ENCODE results near the gene PGLYRP4. TPM values are rescaled to one million over a fixed set of nuclear protein-coding genes. Genes with fewer than 3 reads are reported as not detected.

Gene PGLYRP4
- total RNA-seq, 1 experiment from 2014 or later, result not detected

GRCh38 chr1:153343811-153344717 lies 4.6 kb downstream of the PGLYRP4 start:
- H3K4me1 ChIP-seq (ENCODE audit: control insufficient read depth, insufficient read depth, low read length), result peaks cover 3% of the 10 kb centered on the region; the same call in 1 of the 2 replicates
- no TSS peak for BruUV-seq (replicated peaks)
- in situ Hi-C loops (cut with HindIII; ENCODE audit: low pct_unique_long_range_greater_than_20kb, low sequenced_read_pairs), result no loop called here
- CTCF ChIA-PET, result no interaction called here
- no peak for DNase-seq (ENCODE audit: low read depth, low spot score)
- peaks cover 10% of the 10 kb centered on the region for H3K27me3 ChIP-seq (ENCODE audit: control insufficient read depth, insufficient read depth, low read length)
- H3K9me3 ChIP-seq (ENCODE audit: control insufficient read depth, insufficient read depth, low read depth, low read length), result no peaks in the 10 kb centered on the region
- H3K4me3 ChIP-seq (ENCODE audit: low read depth in 2 of 2, low read length in 2 of 2), result no peak overlapping the region
- POLR2A ChIA-PET, result interaction anchor here (0.6 kb wide), 2 partner anchors 14 to 326 kb away, joined by 3 to 7 read pairs; no protein-coding TSS in a partner anchor
- intact Hi-C loops (cut with micrococcal nuclease; ENCODE audit: unreplicated experiment), result no loop called here
- H3K36me3 ChIP-seq (ENCODE audit: control insufficient read depth, insufficient read depth, low read length), result no peaks in the 10 kb centered on the region
- no peak overlapping the region for H3K27ac ChIP-seq (ENCODE audit: low read length)
- no peak for TF ChIP-seq TCF7L2 (IDR thresholded peaks at IDR 0.05; ENCODE audit: low read depth, low read length)
- no peak for TF ChIP-seq CTCF (IDR thresholded peaks at IDR 0.05)
- TF ChIP-seq SIN3A (IDR thresholded peaks at IDR 0.05; ENCODE audit: borderline replicate concordance, insufficient read depth, low read depth, low read length), result no peak
- TF ChIP-seq POLR2AphosphoS5 (IDR thresholded peaks at IDR 0.05; ENCODE audit: low read depth, low read length), result no peak
- TF ChIP-seq REST (IDR thresholded peaks at IDR 0.05; ENCODE audit: insufficient read depth in 1 of 2, low read depth in 2 of 2, low read length in 1 of 2), result no peak
- no peak for ATAC-seq

GRCh38 chr1:153343040-153343681 lies 5.5 kb downstream of the PGLYRP4 start:
- POLR2A ChIA-PET, result interaction anchor here (0.6 kb wide), 2 partner anchors 15 to 327 kb away, joined by 3 to 7 read pairs; no protein-coding TSS in a partner anchor
- H3K4me3 ChIP-seq (ENCODE audit: low read depth in 2 of 2, low read length in 2 of 2), result no peak overlapping the region
- ATAC-seq, result no peak

More at GRCh38 chr1:153343040-153343681, 5.5 kb downstream of the PGLYRP4 start:
- no peak for DNase-seq (ENCODE audit: low read depth, low spot score)
- intact Hi-C loops (cut with micrococcal nuclease; ENCODE audit: unreplicated experiment), result no loop called here
- no TSS peak for BruUV-seq (replicated peaks)
- CTCF ChIA-PET, result no interaction called here
- peaks cover 10% of the 10 kb centered on the region for H3K27me3 ChIP-seq (ENCODE audit: control insufficient read depth, insufficient read depth, low read length)
- peaks cover 3% of the 10 kb centered on the region; the same call in 1 of the 2 replicates for H3K4me1 ChIP-seq (ENCODE audit: control insufficient read depth, insufficient read depth, low read length)
- no peaks in the 10 kb centered on the region for H3K9me3 ChIP-seq (ENCODE audit: control insufficient read depth, insufficient read depth, low read depth, low read length)
- TF ChIP-seq SIN3A (IDR thresholded peaks at IDR 0.05; ENCODE audit: borderline replicate concordance, insufficient read depth, low read depth, low read length) (no peak), CTCF (IDR thresholded peaks at IDR 0.05) (no peak), TCF7L2 (IDR thresholded peaks at IDR 0.05; ENCODE audit: low read depth, low read length) (no peak), POLR2AphosphoS5 (IDR thresholded peaks at IDR 0.05; ENCODE audit: low read depth, low read length) (no peak), REST (IDR thresholded peaks at IDR 0.05; ENCODE audit: insufficient read depth in 1 of 2, low read depth in 2 of 2, low read length in 1 of 2) (no peak)
- no peaks in the 10 kb centered on the region for H3K36me3 ChIP-seq (ENCODE audit: control insufficient read depth, insufficient read depth, low read length)
- no peak overlapping the region for H3K27ac ChIP-seq (ENCODE audit: low read length)
- in situ Hi-C loops (cut with HindIII; ENCODE audit: low pct_unique_long_range_greater_than_20kb, low sequenced_read_pairs), result no loop called here

Data from Panc1 (cell line).